Measurements from ENCODE around the gene RBCK1. TPM values are rescaled to one million over a fixed set of nuclear protein-coding genes. Genes with fewer than 3 reads are reported as not detected.
A peak's percentile ranks its signal among the peaks of the same experiment; 100 is the strongest.

The RBCK1 gene
- total and polyA plus RNA-seq, 2 of the 4 experiments (the other 2 are of a cell fraction) = 29.9 to 84.2 TPM

DNA sequence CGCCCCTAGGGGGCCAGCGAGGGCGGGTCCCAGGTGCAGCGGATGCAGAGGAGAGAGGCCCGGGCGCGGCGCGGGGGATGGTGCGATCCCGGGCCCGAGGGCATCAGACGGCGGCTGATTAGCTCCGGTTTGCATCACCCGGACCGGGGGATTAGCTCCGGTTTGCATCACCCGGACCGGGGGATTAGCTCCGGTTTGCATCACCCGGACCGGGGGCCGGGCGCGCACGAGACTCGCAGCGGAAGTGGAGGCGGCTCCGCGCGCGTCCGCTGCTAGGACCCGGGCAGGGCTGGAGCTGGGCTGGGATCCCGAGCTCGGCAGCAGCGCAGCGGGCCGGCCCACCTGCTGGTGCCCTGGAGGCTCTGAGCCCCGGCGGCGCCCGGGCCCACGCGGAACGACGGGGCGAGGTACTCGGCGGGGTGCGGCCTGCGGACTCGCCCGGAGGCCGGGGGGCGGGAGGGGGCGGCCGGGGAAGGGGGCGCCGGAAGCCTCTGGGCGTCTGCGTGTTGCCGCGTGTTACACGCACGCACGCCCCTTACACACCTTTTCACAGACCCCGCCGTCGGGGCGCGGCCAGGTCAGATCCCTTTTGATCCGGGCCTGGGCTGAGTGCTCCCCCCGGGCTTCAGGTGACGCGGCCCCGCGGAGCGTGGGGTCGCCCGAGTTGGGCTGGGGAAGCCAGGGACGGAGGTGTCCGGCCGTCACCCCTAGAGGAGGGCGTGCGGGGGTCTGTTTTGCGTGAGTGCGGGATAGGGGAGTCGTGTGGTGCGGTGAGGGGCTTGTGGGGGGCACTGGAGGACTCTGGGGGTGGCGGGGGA, 27.1 kb upstream of the RBCK1 start:
- H2AK5ac ChIP-seq (ENCODE audit: low read depth, low read length) = peak overlapping the region; percentile 76; the same call in 1 of the 2 replicates
- peaks cover 3% of the 10 kb centered on the region; the same call in 1 of the 2 replicates for H3K36me3 ChIP-seq (ENCODE audit: control insufficient read depth, insufficient read depth, low read length)
- H4K20me1 ChIP-seq (ENCODE audit: insufficient read depth, low read length) = peaks cover 34% of the 10 kb centered on the region
- no peaks in the 10 kb centered on the region for H3K9me3 ChIP-seq (ENCODE audit: control insufficient read depth, insufficient read depth, low read length)
- ATAC-seq (ENCODE audit: low read depth) = peak; percentile 66
- DNase-seq = peak; percentile 57
- peak overlapping the region; percentile 88 for H3K4ac ChIP-seq (ENCODE audit: low read depth, low read length)
- peak overlapping the region; percentile 95 for H3K4me3 ChIP-seq (ENCODE audit: insufficient read depth, low read depth, low read length)
- H2BK120ac ChIP-seq (ENCODE audit: low read depth, low read length) = peak overlapping the region; percentile 90
- peaks cover 19% of the 10 kb centered on the region for H3K9me1 ChIP-seq (ENCODE audit: insufficient read depth, low read length)
- H2BK20ac ChIP-seq (ENCODE audit: low read depth, low read length) = no peak overlapping the region
- ChIA-PET CTCF (interaction anchor here (0.6 kb wide), 2 partner anchors 69 to 1014 kb away, joined by 3 read pairs; no protein-coding TSS in a partner anchor), POLR2A (ENCODE audit: unreplicated experiment) (no interaction called here)
- in situ Hi-C loops (cut with MboI; ENCODE audit: low sequenced_read_pairs) = no loop called here
- H4K8ac ChIP-seq (ENCODE audit: low read depth in 2 of 2, low read length in 2 of 2) = peak overlapping the region; percentile 83 to 88; a peak in 2 of 4 replicates
- dilution Hi-C loops (cut with HindIII; ENCODE audit: low sequenced_read_pairs, unreplicated experiment) = no loop called here
- H3K18ac ChIP-seq (ENCODE audit: low read depth, low read length) = peak overlapping the region; percentile 64; the same call in 1 of the 2 replicates
- TF ChIP-seq, protein P1, sequence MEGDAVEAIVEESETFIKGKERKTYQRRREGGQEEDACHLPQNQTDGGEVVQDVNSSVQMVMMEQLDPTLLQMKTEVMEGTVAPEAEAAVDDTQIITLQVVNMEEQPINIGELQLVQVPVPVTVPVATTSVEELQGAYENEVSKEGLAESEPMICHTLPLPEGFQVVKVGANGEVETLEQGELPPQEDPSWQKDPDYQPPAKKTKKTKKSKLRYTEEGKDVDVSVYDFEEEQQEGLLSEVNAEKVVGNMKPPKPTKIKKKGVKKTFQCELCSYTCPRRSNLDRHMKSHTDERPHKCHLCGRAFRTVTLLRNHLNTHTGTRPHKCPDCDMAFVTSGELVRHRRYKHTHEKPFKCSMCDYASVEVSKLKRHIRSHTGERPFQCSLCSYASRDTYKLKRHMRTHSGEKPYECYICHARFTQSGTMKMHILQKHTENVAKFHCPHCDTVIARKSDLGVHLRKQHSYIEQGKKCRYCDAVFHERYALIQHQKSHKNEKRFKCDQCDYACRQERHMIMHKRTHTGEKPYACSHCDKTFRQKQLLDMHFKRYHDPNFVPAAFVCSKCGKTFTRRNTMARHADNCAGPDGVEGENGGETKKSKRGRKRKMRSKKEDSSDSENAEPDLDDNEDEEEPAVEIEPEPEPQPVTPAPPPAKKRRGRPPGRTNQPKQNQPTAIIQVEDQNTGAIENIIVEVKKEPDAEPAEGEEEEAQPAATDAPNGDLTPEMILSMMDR (conservative IDR thresholded peaks at IDR 0.05; ENCODE audit: low read depth, low read length) = no peak; the same call in 1 of the 2 replicates
- TF ChIP-seq MAZ (IDR thresholded peaks at IDR 0.05; ENCODE audit: borderline replicate concordance, low read depth, low read length) = peak; percentile 44; the same call in 1 of the 2 replicates
- peak; percentile 92 for TF ChIP-seq CEBPB (IDR thresholded peaks at IDR 0.05; ENCODE audit: low read depth, low read length)
- peak; percentile 70 for TF ChIP-seq POLR2A (IDR thresholded peaks at IDR 0.05; ENCODE audit: low read depth, low read length)
- no peak for TF ChIP-seq NFE2L2 (IDR thresholded peaks at IDR 0.05; ENCODE audit: low read depth, low read length)
- TF ChIP-seq CHD1 (IDR thresholded peaks at IDR 0.05; ENCODE audit: low read depth, low read length) = no peak
- TF ChIP-seq BHLHE40 (IDR thresholded peaks at IDR 0.05; ENCODE audit: low read depth, low read length) = peak; percentile 95
- TF ChIP-seq MXI1 (IDR thresholded peaks at IDR 0.05; ENCODE audit: borderline replicate concordance, low read depth, low read length) = 0 out of 2 replicates have a peak, but pooled peaks have one; percentile 33
- H2AK9ac ChIP-seq (replicated peaks; ENCODE audit: low read depth, low read length, poor library complexity) = peak overlapping the region; percentile 95
- peak overlapping the region; percentile 96 for H3K9ac ChIP-seq (ENCODE audit: low read depth, low read length)
- H3K27ac ChIP-seq (ENCODE audit: insufficient read depth, low read length) = peak overlapping the region; percentile 93
- WGBS, 2 experiments (ENCODE audit: extremely low coverage in 2 of 2, insufficient read length in 1 of 2) = 0% methylated on average over 25 of the region's 93 CpGs; no CpG with 5 or more reads in 1 of the 2 experiments
- H2BK15ac ChIP-seq (ENCODE audit: low read depth, low read length) = no peak overlapping the region; the same call in 2 of the 3 replicates
- intact Hi-C loops (cut with micrococcal nuclease) = no loop called here
- peak overlapping the region; percentile 88 for H4K5ac ChIP-seq (ENCODE audit: low read depth, low read length)
- no peaks in the 10 kb centered on the region for H3K27me3 ChIP-seq (ENCODE audit: control insufficient read depth, insufficient read depth, low read length)
- peak overlapping the region; percentile 89 for H4K91ac ChIP-seq (ENCODE audit: insufficient read depth, low read depth, low read length)
- no TSS peak for BruUV-seq (replicated peaks)
- H3K79me1 ChIP-seq (ENCODE audit: low read depth in 1 of 2, low read length in 2 of 2) = peaks cover 4 to 46% of the 10 kb centered on the region in 2 experiments; a peak in 3 of 4 replicates
- peaks cover 5% of the 10 kb centered on the region for H3K4me1 ChIP-seq (ENCODE audit: control insufficient read depth, insufficient read depth, low read length)
- H3K23ac ChIP-seq (ENCODE audit: low read depth, low read length) = 0 out of 2 replicates have a peak overlapping the region, but pooled peaks have one; percentile 51
- peak overlapping the region; percentile 91 for H2AFZ ChIP-seq (replicated peaks; ENCODE audit: low read length, poor library complexity)
- H3K4me2 ChIP-seq (ENCODE audit: low read depth, low read length) = peak overlapping the region; percentile 90
- H2BK5ac ChIP-seq (ENCODE audit: low read depth, low read length, poor library complexity, severe bottlenecking) = peak overlapping the region; percentile 66
- H3K14ac ChIP-seq (replicated peaks; ENCODE audit: low read depth, low read length) = peak overlapping the region; percentile 93
- H3K56ac ChIP-seq (ENCODE audit: extremely low read depth, insufficient read depth, low read length) = peak overlapping the region; percentile 59

All from IMR-90 (cell line).